Putamen (tissue), 1 donor: ENCODE results near the gene PEX11G.
"Not testable (repeated sequence)": the region's sequence is repeated elsewhere in the genome, so short reads cannot be mapped to it uniquely, and the experiment has no call there.

Source experiments
- DNase-seq: peaks from one replicate; pipeline ENCODE4 v3.0.0-alpha.2; 2016; ENCODE audit warnings: low spot score

The PEX11G gene

DNA sequence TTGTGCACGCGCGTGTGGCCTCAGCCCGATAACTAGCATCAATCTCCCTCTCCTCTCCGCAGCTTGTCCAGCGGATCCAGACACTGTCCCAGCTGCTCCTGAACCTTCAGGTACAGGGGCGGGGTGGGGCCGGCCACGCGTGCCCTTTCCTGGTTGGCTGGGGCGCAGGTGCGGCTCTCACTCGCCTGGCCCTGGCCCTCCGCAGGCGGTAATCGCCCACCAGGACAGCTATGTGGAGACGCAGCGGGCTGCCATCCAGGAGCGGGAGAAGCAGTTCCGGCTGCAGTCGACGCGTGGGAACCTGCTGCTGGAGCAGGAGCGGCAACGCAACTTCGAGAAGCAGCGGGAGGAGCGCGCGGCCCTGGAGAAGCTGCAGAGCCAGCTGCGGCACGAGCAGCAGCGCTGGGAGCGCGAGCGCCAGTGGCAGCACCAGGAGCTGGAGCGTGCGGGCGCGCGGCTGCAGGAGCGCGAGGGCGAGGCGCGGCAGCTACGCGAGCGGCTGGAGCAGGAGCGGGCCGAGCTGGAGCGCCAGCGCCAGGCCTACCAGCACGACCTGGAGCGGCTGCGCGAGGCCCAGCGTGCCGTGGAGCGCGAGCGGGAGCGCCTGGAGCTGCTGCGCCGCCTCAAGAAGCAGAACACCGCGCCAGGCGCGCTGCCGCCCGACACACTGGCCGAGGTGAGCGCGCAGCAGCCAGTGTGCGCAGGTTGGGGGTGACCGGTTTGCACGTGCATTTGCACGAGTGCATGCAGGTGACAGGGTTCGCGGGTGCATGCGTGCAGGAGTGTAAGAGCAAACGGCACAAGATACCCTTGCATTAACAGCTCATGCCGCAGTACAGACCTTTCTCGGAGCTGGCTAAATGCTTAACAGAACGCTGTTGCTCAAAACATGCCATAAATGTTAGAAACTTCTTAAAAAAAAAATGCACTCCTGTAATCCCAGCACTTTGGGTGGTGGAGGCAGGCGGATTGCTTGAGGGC is 21.5 kb downstream of the PEX11G start:
- DNase-seq = no peak

DNA sequence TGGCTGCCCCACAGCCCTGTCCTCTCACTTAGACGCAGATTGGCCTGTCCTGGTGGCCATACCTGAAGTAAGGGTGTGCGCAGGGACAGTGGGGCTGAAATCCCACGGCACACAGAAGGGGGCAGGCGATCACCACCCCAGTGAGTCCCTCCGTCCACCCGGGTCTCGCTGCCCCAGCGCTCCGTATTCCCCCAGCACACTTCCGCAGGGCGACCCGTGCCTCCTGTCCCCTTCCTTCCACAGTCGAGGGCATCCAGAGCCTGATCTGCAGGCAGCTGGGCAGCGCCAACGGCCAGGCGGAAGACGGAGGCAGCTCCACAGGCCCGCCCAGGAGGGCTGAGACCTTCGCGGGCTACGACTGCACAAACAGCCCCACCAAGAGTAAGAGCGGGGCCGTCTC is 25.3 kb downstream of the PEX11G start:
- DNase-seq = no peak

DNA sequence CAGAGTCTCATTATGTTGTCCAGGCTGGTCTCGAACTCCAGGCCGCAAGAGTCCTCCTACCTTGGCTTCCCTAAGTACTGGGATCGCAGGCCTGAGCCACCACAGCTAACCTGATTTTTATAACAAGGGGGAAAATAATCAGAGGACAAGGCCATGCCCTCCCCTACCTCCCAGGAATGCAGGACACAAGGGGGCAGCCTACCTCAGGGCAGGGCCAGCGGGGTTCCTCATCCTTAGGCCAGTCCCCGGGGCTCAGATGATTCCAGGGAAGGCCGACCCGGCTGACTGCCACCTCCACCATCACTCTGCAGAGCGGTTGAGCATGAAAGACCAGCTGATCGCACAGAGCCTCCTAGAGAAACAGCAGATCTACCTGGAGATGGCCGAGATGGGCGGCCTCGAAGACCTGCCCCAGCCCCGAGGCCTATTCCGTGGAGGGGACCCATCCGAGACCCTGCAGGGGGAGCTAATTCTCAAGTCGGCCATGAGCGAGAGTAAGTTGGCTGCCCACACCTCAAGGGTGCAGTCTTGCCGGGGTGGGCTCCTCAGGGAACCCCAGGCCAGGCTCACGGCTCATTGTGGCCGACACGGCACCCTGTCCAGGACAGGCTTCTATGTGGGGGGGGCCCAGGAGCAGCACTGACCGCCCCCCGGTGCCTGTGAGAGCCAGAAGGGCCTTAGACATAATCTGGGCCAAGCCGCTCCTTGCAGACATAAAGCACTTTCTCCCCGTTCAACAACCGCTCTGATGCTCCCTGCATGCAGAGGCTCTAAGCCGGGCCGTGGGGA is 26.8 kb downstream of the PEX11G start:
- no peak for DNase-seq

DNA sequence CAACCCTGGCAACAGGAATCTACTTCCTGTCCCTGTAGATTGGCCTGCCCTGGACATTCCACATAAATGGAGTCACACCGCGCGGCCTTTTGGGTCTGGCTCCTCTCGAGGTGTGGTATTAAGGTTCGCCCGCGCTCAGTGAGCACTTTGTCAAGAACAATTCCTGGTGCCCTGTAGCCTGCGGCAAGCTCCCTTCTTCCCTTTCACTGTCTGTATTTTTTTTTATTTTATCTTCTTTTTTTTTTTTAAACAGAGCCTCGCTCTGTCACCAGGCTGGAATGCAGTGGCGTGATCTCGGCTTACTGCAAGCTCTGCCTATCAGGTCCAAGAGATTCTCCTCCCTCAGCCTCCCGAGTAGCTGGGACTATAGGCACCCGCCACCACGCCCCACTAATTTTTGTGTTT is 28.3 kb downstream of the PEX11G start:
- DNase-seq = no peak

DNA sequence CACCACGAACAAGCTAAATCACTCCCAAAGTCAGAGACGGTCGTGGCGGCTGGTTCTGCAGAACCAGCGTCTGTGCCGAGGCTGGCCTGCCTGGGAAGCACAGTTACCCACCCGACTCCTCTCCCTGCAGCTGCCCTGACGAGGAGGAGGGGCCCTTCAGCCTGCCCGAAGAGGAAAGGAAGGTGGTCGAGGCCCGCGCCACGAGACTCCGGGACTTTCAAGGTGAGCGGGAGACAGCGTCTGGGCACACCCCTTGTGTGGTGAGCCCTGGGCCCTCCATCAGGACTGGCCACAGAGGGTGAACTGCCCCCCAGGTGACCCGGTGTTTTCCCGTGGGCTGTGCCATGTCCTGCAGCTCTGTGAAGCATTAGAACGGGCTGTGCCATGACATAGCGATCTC is 29.1 kb downstream of the PEX11G start:
- no peak for DNase-seq

DNA sequence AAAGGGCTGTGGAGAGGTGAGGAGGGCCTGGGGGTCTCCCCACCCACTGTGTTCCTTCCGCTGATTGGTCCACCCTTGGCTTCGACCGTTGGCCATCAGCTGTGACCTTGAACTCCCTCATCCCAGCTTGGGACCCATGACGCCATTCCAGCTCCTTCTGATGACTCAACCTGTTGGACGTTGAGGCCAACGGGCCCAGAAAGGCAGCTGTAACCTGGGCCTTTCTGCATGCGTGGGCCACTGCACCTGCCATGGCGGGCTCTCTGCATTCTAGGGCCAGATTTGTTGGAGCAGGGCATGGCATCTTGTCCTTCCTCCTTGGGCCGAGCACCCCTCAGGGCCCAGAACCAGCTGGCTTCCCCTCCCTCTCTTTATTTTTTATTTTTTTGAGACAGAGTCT is 30.2 kb downstream of the PEX11G start:
- DNase-seq = no peak

DNA sequence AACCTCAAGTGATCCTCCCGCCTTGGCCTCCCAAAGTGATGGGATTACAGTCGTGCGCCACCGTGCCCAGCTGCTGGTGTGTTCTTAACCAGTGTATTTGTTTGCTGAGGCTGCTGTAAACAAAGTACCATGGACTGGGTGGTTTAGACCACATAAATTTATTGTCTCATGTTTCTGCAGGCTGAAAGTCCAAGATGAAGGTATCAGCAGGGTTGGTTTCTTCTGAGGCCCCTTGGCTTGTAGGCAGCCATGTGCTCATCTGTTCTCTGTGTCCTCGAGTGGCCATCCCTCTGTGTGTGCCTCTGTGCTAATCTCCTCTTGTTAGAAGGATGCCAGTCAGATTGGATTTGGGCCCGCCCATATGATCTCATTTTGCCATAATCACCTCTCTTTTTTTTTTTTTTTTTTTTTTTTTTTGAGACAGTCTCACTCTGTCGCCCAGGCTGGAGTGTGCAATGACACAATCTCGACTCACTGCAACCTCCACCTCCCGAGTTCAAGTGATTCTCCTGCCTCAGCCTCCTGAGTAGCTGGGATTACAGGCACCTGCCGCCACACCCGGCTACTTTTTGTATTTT is 31.8 kb downstream of the PEX11G start:
- DNase-seq = no peak

DNA sequence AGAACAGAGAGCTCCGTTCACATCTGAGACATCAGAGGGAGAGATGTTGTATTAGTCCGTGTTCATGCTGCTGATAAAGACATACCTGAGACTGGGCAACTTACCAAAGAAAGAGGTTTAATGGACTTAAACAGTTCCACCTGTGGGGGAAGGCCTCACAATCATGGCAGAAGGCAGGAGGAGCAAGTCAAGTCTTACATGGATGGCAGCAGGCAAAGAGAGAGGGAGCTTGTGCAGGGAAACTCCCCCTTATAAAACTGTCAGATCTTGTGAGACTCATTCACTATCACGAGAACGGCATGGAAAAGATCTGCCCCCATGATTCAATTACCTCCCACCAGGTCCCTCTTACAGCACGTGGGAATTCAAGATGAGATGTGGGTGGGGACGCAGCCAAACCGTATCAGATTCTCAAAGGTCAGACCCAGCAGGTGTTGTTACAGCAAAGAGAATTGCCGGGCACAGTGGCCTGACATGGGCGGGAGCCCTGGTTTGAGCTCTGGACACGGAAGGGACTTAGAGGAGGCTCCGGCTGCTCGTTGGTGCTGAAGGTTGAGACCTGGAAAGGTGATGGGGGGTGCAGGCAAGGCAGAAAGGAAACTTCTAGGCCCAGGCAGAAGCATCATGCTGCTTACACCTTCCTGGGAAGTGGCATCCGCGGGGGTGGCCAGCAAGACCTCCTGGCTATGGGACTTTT is 33.1 kb downstream of the PEX11G start:
- no peak for DNase-seq

DNA sequence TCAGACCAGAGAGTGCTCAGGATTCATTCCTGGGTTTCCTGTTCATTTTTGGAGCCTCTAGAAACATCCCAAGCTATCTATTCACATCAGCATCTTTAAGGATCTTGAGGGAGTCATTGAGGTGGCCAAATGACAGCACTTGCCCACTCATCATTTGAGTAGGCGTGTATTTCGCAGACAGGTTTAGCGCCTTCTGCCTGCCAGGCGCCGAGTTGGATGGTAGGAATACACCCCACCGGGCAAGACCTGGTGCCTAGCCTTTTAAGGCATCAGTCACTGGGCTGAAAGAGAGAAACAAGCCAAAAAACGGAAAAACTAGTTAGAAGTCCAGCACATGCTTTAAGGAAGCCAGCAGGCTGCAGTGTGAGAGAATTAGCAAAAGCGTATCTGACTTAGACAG is 33.8 kb downstream of the PEX11G start:
- no peak for DNase-seq

DNA sequence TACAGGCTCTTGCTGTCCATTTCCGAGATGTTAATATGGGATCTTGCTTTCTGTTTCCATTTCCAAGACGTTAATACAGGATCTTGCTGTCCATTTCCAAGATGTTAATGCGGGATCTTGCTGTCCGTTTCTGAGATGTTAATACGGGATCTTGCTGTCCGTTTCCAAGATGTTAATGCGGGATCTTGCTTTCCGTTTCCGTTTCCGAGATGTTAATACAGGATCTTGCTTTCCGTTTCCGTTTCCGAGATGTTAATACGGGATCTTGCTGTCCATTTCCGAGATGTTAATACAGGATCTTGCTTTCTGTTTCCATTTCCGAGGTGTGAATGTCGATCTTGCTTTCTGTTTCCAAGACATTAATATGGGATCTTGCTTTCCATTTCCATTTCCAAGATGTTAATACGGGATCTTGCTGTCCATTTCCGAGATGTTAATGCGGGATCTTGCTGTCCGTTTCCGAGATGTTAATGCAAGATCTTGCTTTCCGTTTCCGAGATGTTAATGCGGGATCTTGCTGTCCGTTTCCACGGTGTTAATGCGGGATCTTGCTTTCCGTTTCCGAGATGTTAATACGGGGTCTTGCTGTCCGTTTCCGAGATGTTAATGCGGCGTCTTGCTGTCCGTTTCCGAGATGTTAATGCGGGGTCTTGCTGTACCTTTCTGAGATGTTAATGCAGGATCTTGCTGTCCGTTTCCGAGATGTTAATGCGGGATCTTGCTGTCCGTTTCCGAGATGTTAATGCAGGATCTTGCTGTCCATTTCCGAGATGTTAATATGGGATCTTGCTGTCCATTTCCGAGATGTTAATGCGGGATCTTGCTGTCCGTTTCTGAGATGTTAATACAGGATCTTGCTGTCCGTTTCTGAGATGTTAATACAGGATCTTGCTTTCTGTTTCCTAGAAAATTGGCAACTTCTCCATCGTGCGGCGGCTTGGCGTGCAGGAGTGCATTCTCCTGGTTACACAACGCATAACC is 38.3 kb downstream of the PEX11G start:
- DNase-seq = peak; percentile 61

DNA sequence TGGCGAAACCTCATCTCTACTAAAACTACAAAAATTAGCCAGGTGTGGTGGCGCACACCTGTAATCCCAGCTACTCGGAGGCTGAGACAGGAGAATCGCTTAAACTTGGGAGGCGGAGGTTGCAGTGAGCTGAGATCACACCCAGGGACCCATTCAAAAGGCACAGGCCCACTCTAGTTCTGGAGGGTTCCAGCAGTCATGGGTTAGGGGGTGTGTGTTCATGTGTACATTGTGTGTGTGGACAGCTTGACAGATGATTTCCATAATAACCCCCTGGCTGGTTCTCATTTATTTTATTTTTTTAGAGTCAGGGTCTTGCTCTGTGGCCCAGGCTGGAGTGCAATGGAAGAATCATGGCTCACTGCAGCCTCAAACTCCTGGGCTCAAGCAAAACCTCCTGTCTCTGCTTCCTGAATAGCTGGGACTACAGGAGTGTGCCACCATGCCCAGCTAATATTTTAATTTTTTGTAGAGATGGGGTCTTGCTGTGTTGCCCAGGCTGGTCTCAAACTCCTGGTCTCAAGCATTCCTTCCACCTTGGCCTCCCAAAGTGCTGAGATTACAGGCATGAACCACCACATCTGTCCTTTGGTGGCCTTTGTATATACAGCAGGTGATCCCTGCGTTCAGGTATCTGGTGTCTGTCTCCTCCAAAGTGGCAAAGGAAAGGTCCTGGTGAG is 39.3 kb downstream of the PEX11G start:
- not testable (repeated sequence) for DNase-seq

DNA sequence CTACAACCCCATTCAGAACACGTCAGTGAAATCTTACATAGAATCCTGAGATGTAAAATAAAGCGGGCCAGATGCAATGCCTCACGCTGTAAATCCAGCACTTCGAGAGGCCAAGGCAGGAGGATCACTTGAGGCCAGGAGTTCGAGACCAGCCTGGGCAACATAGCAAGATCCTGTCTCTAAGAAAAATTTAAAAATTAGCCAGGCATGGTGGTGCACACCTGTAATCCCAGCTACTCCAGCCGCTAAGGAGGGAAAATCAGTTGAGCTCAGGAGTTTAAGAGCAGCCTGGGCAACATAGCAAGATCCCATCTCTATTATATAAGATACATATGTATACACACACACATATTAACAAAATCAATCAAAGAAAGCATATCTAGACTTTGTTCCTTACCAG is 41.2 kb downstream of the PEX11G start:
- no peak for DNase-seq

DNA sequence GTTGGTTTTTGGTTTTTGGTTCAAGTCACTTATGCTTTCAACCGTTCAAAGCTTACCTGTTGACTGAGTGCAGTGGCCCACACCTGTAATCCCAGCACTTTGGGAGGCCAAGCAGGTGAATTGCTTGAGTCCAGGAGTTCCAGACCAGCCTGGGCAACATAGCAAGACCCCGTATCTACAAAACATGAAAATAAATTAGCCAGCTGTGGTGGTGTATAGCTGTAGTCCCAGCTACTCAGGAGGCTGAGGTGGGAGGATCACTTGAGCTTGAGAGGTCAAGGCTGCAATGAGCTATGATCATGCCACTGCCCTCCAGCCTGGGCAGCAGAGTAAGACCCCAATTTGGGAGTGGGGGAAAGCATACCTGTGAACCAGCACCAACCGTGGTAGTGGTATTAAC is 43.7 kb downstream of the PEX11G start:
- no peak for DNase-seq

DNA sequence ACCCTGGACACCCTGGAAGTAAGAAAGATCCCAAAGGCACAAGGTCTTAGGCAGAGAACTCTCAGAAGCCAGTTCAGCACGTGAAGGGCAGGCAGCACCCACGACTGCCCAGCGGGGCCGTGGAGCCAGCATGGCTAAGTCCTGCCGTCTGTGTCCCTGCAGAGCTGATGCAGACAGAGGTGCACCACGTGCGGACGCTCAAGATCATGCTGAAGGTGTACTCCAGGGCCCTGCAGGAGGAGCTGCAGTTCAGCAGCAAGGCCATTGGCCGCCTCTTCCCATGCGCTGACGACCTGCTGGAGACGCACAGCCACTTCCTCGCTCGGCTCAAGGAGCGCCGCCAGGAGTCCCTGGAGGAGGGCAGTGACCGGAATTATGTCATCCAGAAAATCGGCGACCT is 44.8 kb downstream of the PEX11G start:
- DNase-seq = no peak

DNA sequence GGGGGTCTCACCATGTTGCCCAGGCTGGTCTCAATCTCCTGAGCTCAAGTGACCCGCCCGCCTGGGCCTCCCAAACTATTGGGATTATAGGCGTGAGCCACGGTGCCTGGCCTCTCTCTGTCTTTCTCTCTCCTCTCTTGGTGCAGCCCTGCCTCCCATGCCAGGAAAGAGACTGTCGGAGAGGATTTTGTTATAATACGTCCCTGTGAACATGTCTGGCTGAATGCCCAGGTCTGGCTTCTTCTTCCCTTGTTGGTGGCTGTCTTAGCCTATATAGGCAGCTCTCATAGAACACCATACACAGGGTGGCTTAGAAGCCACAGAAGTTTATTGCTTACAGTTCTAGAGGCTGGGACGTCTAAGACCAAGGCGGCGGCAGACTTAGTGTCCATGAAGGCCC is 46.4 kb downstream of the PEX11G start:
- DNase-seq = no peak

DNA sequence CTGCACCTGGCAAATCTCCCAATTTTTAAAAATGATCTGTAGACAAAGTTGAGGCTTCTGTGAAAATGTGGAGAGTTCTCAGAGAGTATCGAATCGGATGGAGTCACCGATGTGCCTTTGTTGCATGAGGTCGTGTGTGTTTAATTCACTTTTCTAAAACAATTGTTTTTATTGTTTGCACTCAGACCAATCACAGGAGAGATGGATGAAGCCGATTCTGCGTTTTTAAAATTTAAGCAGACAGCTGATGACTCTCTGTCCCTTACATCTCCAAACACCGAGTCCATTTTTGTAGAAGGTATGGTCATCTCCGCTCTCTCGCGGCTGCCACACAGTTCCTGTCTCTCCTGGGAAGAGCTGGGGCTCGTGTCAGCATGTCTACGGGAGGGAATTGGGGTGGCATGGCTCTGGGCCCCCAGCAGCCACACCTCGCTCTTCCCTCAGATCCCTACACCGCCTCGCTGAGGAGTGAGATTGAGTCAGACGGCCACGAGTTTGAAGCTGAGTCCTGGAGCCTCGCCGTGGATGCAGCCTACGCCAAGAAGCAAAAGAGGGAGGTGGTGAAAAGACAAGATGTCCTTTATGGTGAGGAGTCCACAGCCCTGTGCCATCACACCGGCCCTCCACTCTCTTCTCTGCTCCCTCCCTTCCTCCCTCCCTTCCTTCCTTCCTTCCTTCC is 47.2 kb downstream of the PEX11G start:
- no peak for DNase-seq

DNA sequence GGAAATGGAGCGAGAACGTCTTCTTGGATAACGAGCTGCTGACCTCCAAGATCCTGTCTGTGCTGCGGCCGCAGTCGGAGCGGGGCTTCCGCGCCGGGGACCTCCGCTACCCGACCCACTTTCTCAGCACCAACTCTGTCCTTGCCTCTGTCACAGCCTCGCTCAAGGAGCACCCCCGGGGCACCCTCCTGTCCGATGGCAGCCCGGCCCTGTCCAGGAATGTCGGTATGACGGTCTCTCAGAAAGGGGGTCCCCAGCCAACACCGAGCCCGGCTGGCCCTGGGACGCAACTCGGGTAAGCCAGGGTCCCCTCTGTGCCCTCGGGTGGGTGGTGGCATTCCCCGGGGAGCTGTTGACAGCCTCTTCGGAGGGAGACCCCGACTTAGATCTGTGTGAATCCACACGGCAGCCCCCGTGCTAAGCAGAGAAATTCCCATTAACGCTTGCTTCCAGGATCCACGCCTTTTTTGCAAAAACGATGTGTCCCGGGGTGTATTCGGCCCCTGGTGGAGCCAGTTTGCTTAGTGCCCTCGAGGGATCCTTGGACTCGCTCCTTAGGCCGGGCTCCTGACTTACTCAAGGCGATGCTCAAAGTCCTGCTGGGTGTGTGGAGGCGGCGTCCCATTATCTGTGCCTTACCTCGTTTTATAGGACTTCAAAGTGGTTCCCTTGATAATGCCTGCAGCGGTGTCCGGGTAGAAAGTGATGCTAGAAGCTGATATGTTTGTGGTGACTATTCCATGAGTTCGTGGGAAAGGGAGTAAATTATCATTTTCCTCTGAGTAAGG is 48.5 kb downstream of the PEX11G start:
- DNase-seq = no peak

DNA sequence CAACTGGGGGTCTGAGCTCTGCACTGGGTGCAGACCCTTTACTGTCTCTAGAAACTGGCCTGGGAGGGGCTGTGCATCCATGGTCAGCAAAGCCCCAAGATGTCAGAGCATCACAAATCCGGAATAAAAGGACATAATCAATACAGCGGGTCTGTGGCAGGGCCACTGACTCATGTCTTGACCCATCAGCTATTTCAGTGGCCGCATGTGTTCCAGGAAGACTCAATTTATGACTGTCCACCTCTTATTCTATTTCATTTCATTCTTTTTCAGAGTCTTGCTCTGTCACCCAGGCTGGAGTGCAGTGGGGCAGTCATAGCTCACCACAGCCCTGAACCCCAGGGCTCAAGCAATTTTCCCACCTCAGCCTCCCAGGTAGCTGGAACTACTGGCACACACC is 53.2 kb downstream of the PEX11G start:
- no peak for DNase-seq

DNA sequence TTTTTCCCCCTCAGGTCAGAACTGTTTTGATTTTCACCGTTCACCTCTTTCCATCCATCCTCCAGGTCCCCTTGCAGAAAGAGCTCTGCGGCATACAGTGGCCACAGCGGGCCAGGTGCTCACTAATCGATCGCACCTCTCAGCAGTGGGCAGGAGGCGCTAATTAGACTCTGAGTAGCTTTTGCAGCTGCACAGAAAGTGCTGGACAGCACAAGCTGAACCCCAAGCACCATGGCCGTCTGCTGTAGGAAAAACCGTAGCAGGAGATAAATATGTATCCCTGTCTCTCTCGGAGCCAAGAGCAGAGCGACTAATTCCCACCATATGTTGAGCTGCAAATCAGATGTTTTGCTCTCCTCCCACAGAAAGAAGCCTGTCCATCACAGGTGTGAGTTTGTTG is 54.4 kb downstream of the PEX11G start:
- DNase-seq = no peak
